H1 (cell line): ENCODE measurements around the gene APP. TPM values are rescaled to one million over a fixed set of nuclear protein-coding genes. Genes with fewer than 3 reads are reported as not detected.

ENCODE experiments used
- CTCF ChIA-PET: fragments of 300-600 bp; sonication (Branson Sonifier 250); formaldehyde crosslinking; loops from one replicate; lab custom pipeline; 2021; ENCODE audit not compliant: partially characterized antibody; lab: Charles Lee
- POLR2A ChIA-PET: fragments of 300-600 bp; sonication (Branson Sonifier 250); formaldehyde crosslinking; loops from one replicate; lab custom pipeline; 2021; ENCODE audit warnings: inconsistent platforms; ENCODE audit not compliant: partially characterized antibody; lab: Charles Lee
- DNase-seq, 2 experiments: peaks; one replicate each; pipeline versions ENCODE4 v3.0.0 to v3.0.0-alpha.2; 2010 to 2022; ENCODE audit warnings: low spot score in 2 of 2, low read depth in 1 of 2, mixed read lengths in 1 of 2
- FAIRE-seq: peaks from 2 replicates; lab custom pipeline; 2011; peaks lifted over from hg19 to GRCh38; lab: Jason Lieb, UNC
- H2AFZ ChIP-seq: 2 replicates; pipeline ENCODE4 v1.8.1; 2012; ENCODE audit warnings: low read length, inconsistent platforms
- H2AK5ac ChIP-seq: 2 replicates; pipeline ENCODE4 v1.6.1; 2013; ENCODE audit warnings: low read depth, low read length
- H2BK120ac ChIP-seq: replicated peaks from 2 replicates; pipeline ENCODE3; 2013; ENCODE audit warnings: low read depth, low read length, inconsistent platforms
- H2BK12ac ChIP-seq: 2 replicates; pipeline ENCODE4 v1.6.1; 2013; ENCODE audit warnings: low read depth, low read length
- H2BK15ac ChIP-seq: 2 replicates; pipeline ENCODE4 v1.6.1; 2013; ENCODE audit warnings: low read length
- H2BK20ac ChIP-seq: 2 replicates; pipeline ENCODE4 v1.6.1; 2013; ENCODE audit warnings: low read length
- H2BK5ac ChIP-seq: 2 replicates; pipeline ENCODE4 v1.6.1; 2013; ENCODE audit warnings: low read depth, low read length
- H3K14ac ChIP-seq: 2 replicates; pipeline ENCODE4 v1.6.1; 2013; ENCODE audit warnings: inconsistent platforms; ENCODE audit not compliant: insufficient read length
- H3K18ac ChIP-seq: 2 replicates; pipeline ENCODE4 v1.6.1; 2013; ENCODE audit warnings: low read length; ENCODE audit errors: extremely low read depth
- H3K23ac ChIP-seq: 2 replicates; pipeline ENCODE4 v1.6.1; 2013; ENCODE audit warnings: inconsistent platforms; ENCODE audit not compliant: insufficient read length
- H3K23me2 ChIP-seq: 2 replicates; pipeline ENCODE4 v1.6.1; 2013; ENCODE audit warnings: low read depth, low read length
- H3K27ac ChIP-seq: 2 replicates; pipeline ENCODE4 v1.6.1; 2011; ENCODE audit warnings: low read depth, low read length, inconsistent platforms
- H3K27me3 ChIP-seq, 4 experiments: replicated peaks in 1 of 4; 1 replicate in 1 of 4; 2 replicates in 3 of 4; pipeline versions ENCODE4 v1.6.1 to v1.8.1; 2011 to 2013; ENCODE audit warnings: low read length in 3 of 4, mild to moderate bottlenecking in 3 of 4, inconsistent platforms in 2 of 4, mixed read lengths in 2 of 4, moderate library complexity in 1 of 4; ENCODE audit not compliant: control insufficient read depth in 3 of 4, insufficient read depth in 3 of 4; ENCODE audit errors: extremely low read depth in 1 of 4
- H3K36me3 ChIP-seq, 4 experiments: 2 replicates each; pipeline versions ENCODE4 v1.6.1 to v1.8.1; 2011 to 2013; ENCODE audit warnings: mild to moderate bottlenecking in 4 of 4, low read length in 3 of 4, moderate library complexity in 2 of 4, control low read depth in 1 of 4, inconsistent platforms in 1 of 4; ENCODE audit not compliant: insufficient read depth in 4 of 4, control insufficient read depth in 2 of 4
- H3K4ac ChIP-seq: replicated peaks from 2 replicates; pipeline ENCODE3; 2013; ENCODE audit warnings: low read length, low read depth, mixed read lengths, inconsistent platforms; ENCODE audit not compliant: insufficient read length
- H3K4me1 ChIP-seq, 4 experiments: replicated peaks in 1 of 4; 1 replicate in 1 of 4; 2 replicates in 3 of 4; pipeline versions ENCODE4 v1.6.1 to v1.8.1; 2011 to 2013; ENCODE audit warnings: low read length in 3 of 4, inconsistent platforms in 2 of 4, mixed read lengths in 1 of 4; ENCODE audit not compliant: insufficient read depth in 4 of 4, control insufficient read depth in 3 of 4
- H3K4me2 ChIP-seq, 2 experiments: 2 replicates each; pipeline versions ENCODE4 v1.6.1 to v1.8.1; 2011 to 2013; ENCODE audit warnings: low read depth in 2 of 2, low read length in 2 of 2, control low read depth in 1 of 2, inconsistent platforms in 1 of 2, mild to moderate bottlenecking in 1 of 2; ENCODE audit not compliant: insufficient read depth in 1 of 2
- H3K4me3 ChIP-seq, 4 experiments: fragments of 200-600, 300-600 bp in 1 of 4; sonication (generic), shearing (Covaris generic), sonication (Bioruptor Twin) in 1 of 4; 2 replicates each; pipeline versions ENCODE4 v1.5.1 to v1.8.1; 2011 to 2016; ENCODE audit warnings: low read length in 4 of 4, low read depth in 3 of 4, control low read depth in 2 of 4, inconsistent platforms in 2 of 4, mild to moderate bottlenecking in 2 of 4, mixed read lengths in 1 of 4, moderate library complexity in 1 of 4; ENCODE audit not compliant: insufficient read depth in 2 of 4; ENCODE audit errors: extremely low read depth in 1 of 4
- H3K56ac ChIP-seq: replicated peaks from 2 replicates; pipeline ENCODE3; 2013; ENCODE audit warnings: low read depth, mild to moderate bottlenecking, mixed read lengths, low read length, inconsistent platforms; ENCODE audit not compliant: insufficient read length
- H3K79me1 ChIP-seq: 2 replicates; pipeline ENCODE4 v1.6.1; 2013; ENCODE audit warnings: low read depth, low read length, control low read depth
- H3K79me2 ChIP-seq, 2 experiments: 2 replicates each; pipeline versions ENCODE4 v1.6.1 to v1.8.1; 2012 to 2013; ENCODE audit warnings: low read length in 2 of 2, mild to moderate bottlenecking in 2 of 2, inconsistent platforms in 1 of 2; ENCODE audit not compliant: insufficient read depth in 2 of 2, control insufficient read depth in 1 of 2
- H3K9ac ChIP-seq, 4 experiments: replicated peaks in 1 of 4; 1 replicate in 1 of 4; 2 replicates in 3 of 4; pipeline versions ENCODE4 v1.6.1 to v1.8.1; 2011 to 2013; ENCODE audit warnings: low read depth in 3 of 4, low read length in 3 of 4, control low read depth in 2 of 4, mild to moderate bottlenecking in 2 of 4, moderate library complexity in 2 of 4, inconsistent platforms in 1 of 4; ENCODE audit errors: extremely low read depth in 1 of 4
- H3K9me3 ChIP-seq, 2 experiments: 2 replicates each; pipeline versions ENCODE4 v1.6.1 to v1.8.1; 2012 to 2013; ENCODE audit warnings: mild to moderate bottlenecking in 2 of 2, moderate library complexity in 2 of 2, control low read depth in 1 of 2, inconsistent platforms in 1 of 2, low read depth in 1 of 2, low read length in 1 of 2, mixed read lengths in 1 of 2; ENCODE audit not compliant: insufficient read depth in 2 of 2
- H4K20me1 ChIP-seq, 2 experiments: replicated peaks in 1 of 2; 2 replicates each; pipeline versions ENCODE3 to v1.8.1; 2011 to 2013; ENCODE audit warnings: inconsistent platforms in 2 of 2, low read length in 2 of 2, mild to moderate bottlenecking in 1 of 2; ENCODE audit not compliant: insufficient read depth in 2 of 2, control insufficient read depth in 1 of 2
- H4K5ac ChIP-seq: 2 replicates; pipeline ENCODE4 v1.6.1; 2013; ENCODE audit warnings: low read length, low read depth, mixed read lengths, inconsistent platforms; ENCODE audit not compliant: insufficient read length
- H4K8ac ChIP-seq: 2 replicates; pipeline ENCODE4 v1.8.0; 2013; ENCODE audit warnings: mild to moderate bottlenecking, moderate library complexity, low read length, inconsistent platforms; ENCODE audit not compliant: insufficient read depth; ENCODE audit errors: extremely low read depth
- H4K91ac ChIP-seq: replicated peaks from 2 replicates; pipeline ENCODE3; 2013; ENCODE audit warnings: low read length, mixed read lengths, inconsistent platforms; ENCODE audit not compliant: insufficient read length
- ASH2L ChIP-seq: fragments of 200-600, 300-600 bp; sonication (generic); IDR thresholded peaks from one replicate; pipeline ENCODE4 v1.7.1; 2017; ENCODE audit warnings: low read length
- BRCA1 ChIP-seq: IDR thresholded peaks from 2 replicates; pipeline ENCODE4 v1.6.1; 2012; ENCODE audit warnings: low read depth, low read length, improper control_type of control experiment
- KDM1A ChIP-seq: fragments of 200-600, 300-600 bp; sonication (generic); IDR thresholded peaks from 2 replicates; pipeline ENCODE4 v1.7.1; 2016; ENCODE audit warnings: mild to moderate bottlenecking, low read length, borderline replicate concordance
- NANOG ChIP-seq: IDR thresholded peaks from 2 replicates; pipeline ENCODE4 v1.6.1; 2011; ENCODE audit warnings: low read length, low read depth, mild to moderate bottlenecking, inconsistent platforms; ENCODE audit not compliant: insufficient read depth, poor library complexity, severe bottlenecking
- NRF1 ChIP-seq: IDR thresholded peaks from 2 replicates; pipeline ENCODE4 v1.6.1; 2011; ENCODE audit warnings: mild to moderate bottlenecking, low read depth, low read length, improper control_type of control experiment
- SP2 ChIP-seq: IDR thresholded peaks from 2 replicates; pipeline ENCODE4 v1.6.1; 2012; ENCODE audit warnings: mild to moderate bottlenecking, low read length, inconsistent platforms
- TAF7 ChIP-seq: optimal IDR thresholded peaks from 2 replicates; pipeline ENCODE3; 2011; ENCODE audit warnings: low read depth, mild to moderate bottlenecking, inconsistent platforms, low read length, moderate library complexity, borderline replicate concordance
- TCF12 ChIP-seq: IDR thresholded peaks from 2 replicates; pipeline ENCODE4 v1.6.1; 2011; ENCODE audit warnings: low read depth, mild to moderate bottlenecking, low read length
- WGBS, 2 experiments: shearing (Covaris generic) in 1 of 2; methylation state at CpG; one replicate each; pipeline versions ENCODE4 v1.1.6 to v1.1.7; 2013 to 2015; ENCODE audit warnings: low lambda C conversion rate in 2 of 2, mixed read lengths in 2 of 2, inconsistent platforms in 1 of 2, low coverage in 1 of 2, missing lambda C conversion rate in 1 of 2; ENCODE audit not compliant: insufficient replicate concordance in 2 of 2, insufficient coverage in 1 of 2, insufficient read length in 1 of 2; ENCODE audit errors: extremely low coverage in 1 of 2, missing lambda C conversion rate in 1 of 2; 5-methylcytosine and 5-hydroxymethylcytosine counted together
- polyA plus RNA-seq, 7 experiments: library from polyadenylated mRNA; depleted of rRNA in 3 of 7; stranded (reverse) in 5 of 7; unstranded in 2 of 7; fragments of >200 nt in 5 of 7; fragments of 200-250 nt in 2 of 7; gene quantifications; 1 replicate in 5 of 7; 2 replicates in 1 of 7; 4 replicates in 1 of 7; pipeline versions ENCODE4 v1.2.1 to v1.2.3, GENCODE V29; 2011 to 2013; ENCODE audit warnings: missing spikeins in 2 of 7, mixed read lengths in 2 of 7
- total RNA-seq: library from RNA; stranded (reverse); fragmentation: NEBNext Ultra II Directional; extraction: Animal tissue kit (Norgen Biotek cat#: 25700); gene quantifications from 2 replicates; pipeline ENCODE4 v1.2.1, GENCODE V29; 2021

The APP gene
- total and polyA plus RNA-seq, 2 of the 8 experiments (the other 6 are each of a cell fraction or from before 2014, with no cell fraction given) = 375 to 551 TPM

DNA sequence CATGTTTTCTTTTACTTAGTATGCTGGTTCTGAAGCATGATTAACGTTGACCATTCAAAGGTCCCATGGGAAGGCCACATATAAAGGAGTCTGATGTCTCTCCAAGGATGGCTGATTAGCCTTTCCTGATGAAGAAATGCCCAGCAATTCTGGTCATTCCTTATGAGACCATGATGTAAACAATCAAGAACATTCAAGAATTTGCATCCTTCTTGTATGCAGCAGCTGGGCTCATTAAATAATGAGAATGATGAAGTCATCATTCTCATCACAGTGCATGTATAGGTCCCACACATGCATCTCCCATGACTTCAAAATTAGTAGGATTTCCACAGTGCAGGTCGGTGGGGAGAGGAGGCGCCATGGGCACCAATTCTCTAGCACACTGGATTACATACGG lies 85.4 kb downstream of the APP start:
- no peak for FAIRE-seq
- peaks cover 0 to 16% (median 3%) of the 10 kb centered on the region in 4 experiments; a peak in 3 of 8 replicates for H3K36me3 ChIP-seq
- peaks cover 0 to 83% of the 10 kb centered on the region in 2 experiments; a peak in 3 of 4 replicates for H3K79me2 ChIP-seq
- no peak overlapping the region for H3K4me3 ChIP-seq
- no peak overlapping the region for H4K5ac ChIP-seq
- no peak overlapping the region for H3K23ac ChIP-seq
- H3K4ac ChIP-seq = no peak overlapping the region
- CTCF ChIA-PET = interaction anchor here (0.6 to 1.2 kb wide), 3 partner anchors 9 to 75 kb away, joined by 3 read pairs; no protein-coding TSS in a partner anchor
- H2AK5ac ChIP-seq = no peak overlapping the region
- no peak overlapping the region; the same call in 1 of the 2 replicates for H2BK12ac ChIP-seq
- H4K20me1 ChIP-seq = no peaks in the 10 kb centered on the region
- no peak for DNase-seq
- H3K4me2 ChIP-seq = no peak overlapping the region
- no peak overlapping the region for H2AFZ ChIP-seq
- H4K8ac ChIP-seq = no peak overlapping the region
- TF ChIP-seq NRF1 = no peak
- no peak for TF ChIP-seq ASH2L
- no peak for TF ChIP-seq TCF12
- no peak for TF ChIP-seq SP2
- no peak for TF ChIP-seq TAF7
- no peak for TF ChIP-seq BRCA1
- no peak for TF ChIP-seq KDM1A
- no peak for TF ChIP-seq NANOG
- H3K79me1 ChIP-seq = peaks cover 3% of the 10 kb centered on the region
- no peak overlapping the region for H2BK5ac ChIP-seq
- H3K23me2 ChIP-seq = no peaks in the 10 kb centered on the region
- no peak overlapping the region for H3K27ac ChIP-seq
- WGBS, 2 experiments = 100% methylated on average over 4 of the region's 4 CpGs; no CpG with 5 or more reads in 1 of the 2 experiments
- POLR2A ChIA-PET = interaction anchor here (0.7 kb wide), 1 partner anchor 84 kb away, joined by 3 read pairs; no protein-coding TSS in a partner anchor
- H3K14ac ChIP-seq = no peak overlapping the region
- H3K27me3 ChIP-seq = no peaks in the 10 kb centered on the region
- no peak overlapping the region for H3K18ac ChIP-seq
- H4K91ac ChIP-seq = no peak overlapping the region
- no peak overlapping the region for H3K9ac ChIP-seq
- H3K56ac ChIP-seq = no peak overlapping the region
- no peaks in the 10 kb centered on the region for H3K9me3 ChIP-seq
- H2BK120ac ChIP-seq = no peak overlapping the region
- H3K4me1 ChIP-seq = peaks cover 0 to 15% (median 7%) of the 10 kb centered on the region in 4 experiments; a peak in 4 of 7 replicates
- H2BK20ac ChIP-seq = no peak overlapping the region
- no peak overlapping the region for H2BK15ac ChIP-seq
